GM21423 (cell line): Measurements from ENCODE around the gene PTPRH.

ENCODE experiments used
- ATAC-seq: cut with Tn5 transposase; IDR thresholded peaks from one replicate; pipeline ENCODE4 v1.9.1; 2021; ENCODE audit warnings: mild to moderate bottlenecking, moderate library complexity; ENCODE audit not compliant: unreplicated experiment

PTPRH gene

GRCh38 chr19:55137915-55138314, 71.4 kb downstream of the PTPRH start:
- no peak for ATAC-seq

GRCh38 chr19:55136399-55137102, 72.8 kb downstream of the PTPRH start:
- ATAC-seq: no peak

- no peak for ATAC-seq
Observed at GRCh38 chr19:55134736-55135135, 74.6 kb downstream of the PTPRH start.

GRCh38 chr19:55133639-55134444, 75.5 kb downstream of the PTPRH start:
- no peak for ATAC-seq

GRCh38 chr19:55132453-55133129, 76.7 kb downstream of the PTPRH start:
- ATAC-seq: no peak

- ATAC-seq: no peak
Observed at GRCh38 chr19:55131421-55131820, 77.9 kb downstream of the PTPRH start.
